ENCODE measurements around the gene ZC3H13. TPM values are rescaled to one million over a fixed set of nuclear protein-coding genes. Genes with fewer than 3 reads are reported as not detected.

The ZC3H13 gene
- total and polyA plus RNA-seq, 2 of the 4 experiments (the other 2 are of a cell fraction), result 7.7 to 10.8 TPM

- no TSS peak for BruUV-seq (replicated peaks)
- Histone ChIP-seq H3K23ac (ENCODE audit: low read depth, low read length) (no peak overlapping the region), H3K9me1 (ENCODE audit: insufficient read depth, low read length) (no peaks in the 10 kb centered on the region; the same call in 1 of the 2 replicates), H4K91ac (ENCODE audit: insufficient read depth, low read depth, low read length) (no peak overlapping the region), H3K9me3 (ENCODE audit: control insufficient read depth, insufficient read depth, low read length) (no peaks in the 10 kb centered on the region), H3K79me1 (ENCODE audit: low read depth in 1 of 2, low read length in 2 of 2) (no peaks in the 10 kb centered on the region; a peak in 1 of 4 replicates), H2BK15ac (ENCODE audit: low read depth, low read length) (no peak overlapping the region), H3K4me1 (ENCODE audit: control insufficient read depth, insufficient read depth, low read length) (no peaks in the 10 kb centered on the region), H2AK5ac (ENCODE audit: low read depth, low read length) (no peak overlapping the region), H3K56ac (ENCODE audit: extremely low read depth, insufficient read depth, low read length) (no peak overlapping the region), H3K14ac (replicated peaks; ENCODE audit: low read depth, low read length) (no peak overlapping the region), H4K5ac (ENCODE audit: low read depth, low read length) (no peak overlapping the region), H3K27me3 (ENCODE audit: control insufficient read depth, insufficient read depth, low read length) (no peaks in the 10 kb centered on the region), H4K8ac (ENCODE audit: low read depth in 2 of 2, low read length in 2 of 2) (no peak overlapping the region), H3K27ac (ENCODE audit: insufficient read depth, low read length) (no peak overlapping the region), H3K4me3 (ENCODE audit: insufficient read depth, low read depth, low read length) (no peak overlapping the region), H2BK20ac (ENCODE audit: low read depth, low read length) (no peak overlapping the region), H3K18ac (ENCODE audit: low read depth, low read length) (no peak overlapping the region), H2BK120ac (ENCODE audit: low read depth, low read length) (no peak overlapping the region), H2AK9ac (replicated peaks; ENCODE audit: low read depth, low read length, poor library complexity) (no peak overlapping the region), H2BK5ac (ENCODE audit: low read depth, low read length, poor library complexity, severe bottlenecking) (no peak overlapping the region), H2AFZ (replicated peaks; ENCODE audit: low read length, poor library complexity) (no peak overlapping the region), H3K4me2 (ENCODE audit: low read depth, low read length) (no peak overlapping the region), H3K9ac (ENCODE audit: low read depth, low read length) (no peak overlapping the region), H3K36me3 (ENCODE audit: control insufficient read depth, insufficient read depth, low read length) (peaks cover 12% of the 10 kb centered on the region), H3K4ac (ENCODE audit: low read depth, low read length) (no peak overlapping the region), H4K20me1 (ENCODE audit: insufficient read depth, low read length) (no peaks in the 10 kb centered on the region)
- TF ChIP-seq RAD21 (IDR thresholded peaks at IDR 0.05; ENCODE audit: low read length) (no peak), MAFK (IDR thresholded peaks at IDR 0.05; ENCODE audit: low read depth, low read length) (peak; percentile 73), ELK1 (IDR thresholded peaks at IDR 0.05; ENCODE audit: borderline replicate concordance, low read depth, low read length) (no peak)
- intact Hi-C loops (cut with micrococcal nuclease) (no loop called here), in situ Hi-C loops (cut with MboI; ENCODE audit: low sequenced_read_pairs) (loop anchor here (25.0 kb wide), 1 partner anchor 634 kb away; no protein-coding TSS in a partner anchor), dilution Hi-C loops (cut with HindIII; ENCODE audit: low sequenced_read_pairs, unreplicated experiment) (no loop called here)
- DNase-seq (no peak), ATAC-seq (ENCODE audit: low read depth) (no peak)
- WGBS, 2 experiments (ENCODE audit: extremely low coverage in 2 of 2, insufficient read length in 1 of 2), result no CpG with 5 or more reads among the region's 2 CpGs
- CTCF ChIA-PET, result no interaction called here
- POLR2A ChIA-PET (ENCODE audit: unreplicated experiment), result no interaction called here
Measured at GRCh38 chr13:45996631-45997030, 55.9 kb downstream of the ZC3H13 start.

Measured in IMR-90 (cell line).